Hematopoietic multipotent progenitor cell treated with erythropoietin and hydrocortisone succinate and interleukin-3 and kit ligand, for 17 days (in vitro differentiated cells): Measurements from ENCODE around the gene SP140L.
A peak's percentile ranks its signal among the peaks of the same experiment; 100 is the strongest.
"Not testable (repeated sequence)": the region's sequence is repeated elsewhere in the genome, so short reads cannot be mapped to it uniquely, and the experiment has no call there.

ENCODE experiments used
- DNase-seq: peaks from one replicate; pipeline ENCODE4 v3.0.0-alpha.2; 2015; ENCODE audit warnings: low spot score

SP140L gene

GRCh38 chr2:230326453-230327417 lies at the start of gene SP140L:
SP140L (plus strand) TSS chr2:230327193; CDS start chr2:230327270, 77 bp downstream.
- peak; percentile 54 for DNase-seq

- no peak for DNase-seq
Observed at GRCh38 chr2:230282936-230283335, 44.1 kb upstream of the SP140L start.

- DNase-seq: no peak
Observed at GRCh38 chr2:230286048-230286447, 40.9 kb upstream of the SP140L start.

GRCh38 chr2:230289311-230289710 lies 37.7 kb upstream of the SP140L start:
- DNase-seq: not testable (repeated sequence)

- DNase-seq: no peak
Observed at GRCh38 chr2:230295192-230295591, 31.8 kb upstream of the SP140L start.

- DNase-seq: no peak
Observed at GRCh38 chr2:230296917-230297316, 30.1 kb upstream of the SP140L start.

- DNase-seq: no peak
Observed at GRCh38 chr2:230299618-230300017, 27.4 kb upstream of the SP140L start.

- no peak for DNase-seq
Observed at GRCh38 chr2:230305416-230306275, 21.3 kb upstream of the SP140L start.

GRCh38 chr2:230306474-230306873 lies 20.5 kb upstream of the SP140L start:
- DNase-seq: no peak

GRCh38 chr2:230307485-230307884 lies 19.5 kb upstream of the SP140L start:
- DNase-seq: no peak

GRCh38 chr2:230308402-230309000 lies 18.5 kb upstream of the SP140L start:
- no peak for DNase-seq

- DNase-seq: not testable (repeated sequence)
Observed at GRCh38 chr2:230310792-230311191, 16.2 kb upstream of the SP140L start.

GRCh38 chr2:230311634-230312033 lies 15.4 kb upstream of the SP140L start:
- not testable (repeated sequence) for DNase-seq

GRCh38 chr2:230312638-230313037 lies 14.4 kb upstream of the SP140L start:
- DNase-seq: no peak

GRCh38 chr2:230317366-230317765 lies 9.6 kb upstream of the SP140L start:
- DNase-seq: no peak

GRCh38 chr2:230318190-230319121 lies 8.5 kb upstream of the SP140L start:
- no peak for DNase-seq

- no peak for DNase-seq
Observed at GRCh38 chr2:230319211-230319862, 7.7 kb upstream of the SP140L start.

GRCh38 chr2:230321031-230321430 lies 6.0 kb upstream of the SP140L start:
- no peak for DNase-seq

- DNase-seq: no peak
Observed at GRCh38 chr2:230322561-230323384, 4.2 kb upstream of the SP140L start.
